PC-9 (cell line): ENCODE results near the gene BRMS1.

Experiments used
- EZH2 ChIP-seq: fragments of 200-600 bp; sonication (generic); IDR thresholded peaks from 2 replicates; pipeline ENCODE4 v1.8.0; 2017; ENCODE audit warnings: antibody characterized with exemption, low read depth
- TF ChIP-seq, protein P1 (sequence below): fragments of 200-600 bp; sonication (generic); conservative IDR thresholded peaks from 2 replicates; pipeline ENCODE4 v1.6.1; 2017; ENCODE audit warnings: mixed run types, antibody characterized with exemption, mild to moderate bottlenecking, moderate library complexity

DNA sequence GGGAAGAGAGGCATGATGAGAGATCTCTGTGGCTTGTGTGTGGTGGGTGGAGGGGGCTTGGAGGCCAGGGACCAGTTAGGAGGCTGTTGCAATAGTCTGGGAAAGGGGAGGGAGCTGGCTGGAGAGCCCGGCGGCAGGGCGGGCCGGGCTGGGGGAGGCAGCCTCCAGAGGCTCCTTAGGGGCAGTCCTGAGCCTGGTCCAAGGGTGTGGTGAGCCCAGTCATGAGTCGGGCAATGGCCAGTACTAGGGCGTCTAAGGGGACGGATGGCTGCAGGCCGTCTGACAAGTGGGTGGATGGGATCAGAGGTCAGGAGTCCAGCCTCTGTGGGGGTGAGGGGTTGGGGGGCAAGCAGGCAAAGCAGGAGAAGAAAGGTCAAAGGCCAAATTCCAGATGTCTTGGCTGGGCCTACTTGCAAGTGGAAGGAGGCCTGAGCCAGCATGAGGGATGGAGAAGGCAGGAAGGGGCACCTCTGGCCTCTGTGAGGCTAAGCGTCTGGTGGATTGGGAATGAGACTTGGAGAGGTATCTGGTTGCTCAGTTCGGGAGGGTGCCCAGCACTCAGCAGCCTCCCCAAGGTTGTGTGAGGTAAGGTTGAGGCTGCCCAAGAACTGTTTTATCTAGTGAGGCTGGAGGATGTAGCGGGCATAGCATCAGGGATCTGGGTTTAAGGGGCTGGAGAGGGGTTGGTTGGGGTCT is 22.0 kb downstream of the BRMS1 start:
- TF ChIP-seq, protein P1, sequence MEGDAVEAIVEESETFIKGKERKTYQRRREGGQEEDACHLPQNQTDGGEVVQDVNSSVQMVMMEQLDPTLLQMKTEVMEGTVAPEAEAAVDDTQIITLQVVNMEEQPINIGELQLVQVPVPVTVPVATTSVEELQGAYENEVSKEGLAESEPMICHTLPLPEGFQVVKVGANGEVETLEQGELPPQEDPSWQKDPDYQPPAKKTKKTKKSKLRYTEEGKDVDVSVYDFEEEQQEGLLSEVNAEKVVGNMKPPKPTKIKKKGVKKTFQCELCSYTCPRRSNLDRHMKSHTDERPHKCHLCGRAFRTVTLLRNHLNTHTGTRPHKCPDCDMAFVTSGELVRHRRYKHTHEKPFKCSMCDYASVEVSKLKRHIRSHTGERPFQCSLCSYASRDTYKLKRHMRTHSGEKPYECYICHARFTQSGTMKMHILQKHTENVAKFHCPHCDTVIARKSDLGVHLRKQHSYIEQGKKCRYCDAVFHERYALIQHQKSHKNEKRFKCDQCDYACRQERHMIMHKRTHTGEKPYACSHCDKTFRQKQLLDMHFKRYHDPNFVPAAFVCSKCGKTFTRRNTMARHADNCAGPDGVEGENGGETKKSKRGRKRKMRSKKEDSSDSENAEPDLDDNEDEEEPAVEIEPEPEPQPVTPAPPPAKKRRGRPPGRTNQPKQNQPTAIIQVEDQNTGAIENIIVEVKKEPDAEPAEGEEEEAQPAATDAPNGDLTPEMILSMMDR: no peak
- no peak for TF ChIP-seq EZH2
